GM12878 (cell line): ENCODE measurements around the gene GNAL. TPM values are rescaled to one million over a fixed set of nuclear protein-coding genes. Genes with fewer than 3 reads are reported as not detected.

ENCODE experiments used
- ATAC-seq: fragments of 200-7000 bp; cut with Tn5 transposase; 3 replicates; pipeline ENCODE4 v1.9.1; 2020; ENCODE audit warnings: mild to moderate bottlenecking, moderate library complexity
- BruUV-seq: library from RNA; stranded (reverse); fragments of 400-500 nt; replicated peaks from 2 replicates; lab custom pipeline; 2021; lab: Mats Ljungman, UMichigan
- CTCF ChIA-PET: fragments of 300-600 bp; sonication (Branson Sonifier 250); formaldehyde crosslinking; extraction: SDS; loops from one replicate; lab custom pipeline; 2021; ENCODE audit warnings: inconsistent platforms; lab: Yijun Ruan, JAX
- POLR2A ChIA-PET: fragments of 350-600 bp; formaldehyde crosslinking; extraction: SDS; loops from one replicate; lab custom pipeline; 2021; ENCODE audit warnings: inconsistent platforms; lab: Charles Lee
- RAD21 ChIA-PET: fragments of 300-600 bp; sonication (Branson Sonifier 250); formaldehyde crosslinking; loops from one replicate; lab custom pipeline; 2023; ENCODE audit warnings: antibody characterized with exemption; ENCODE audit not compliant: unreplicated experiment; lab: Charles Lee
- SMC1A ChIA-PET: fragments of 300-600 bp; sonication (Branson Sonifier 250); formaldehyde crosslinking; loops from one replicate; lab custom pipeline; 2023; ENCODE audit not compliant: unreplicated experiment, uncharacterized antibody; lab: Charles Lee
- DNase-seq: peaks from one replicate; pipeline ENCODE4 v3.0.0-alpha.2; 2011; ENCODE audit warnings: low read depth, low spot score
- FAIRE-seq: peaks from 3 replicates; lab custom pipeline; 2011; peaks lifted over from hg19 to GRCh38; lab: Jason Lieb, UNC
- H2AFZ ChIP-seq: 2 replicates; pipeline ENCODE4 v1.6.0; 2011; ENCODE audit warnings: low read depth, low read length, control low read depth; ENCODE audit not compliant: control insufficient read depth
- H3K27ac ChIP-seq: 2 replicates; pipeline ENCODE4 v1.5.1; 2011; ENCODE audit warnings: control low read depth; ENCODE audit not compliant: control insufficient read depth, insufficient read depth
- H3K27me3 ChIP-seq, 2 experiments: replicated peaks in 1 of 2; 2 replicates each; pipeline versions ENCODE4 v1.6.0 to v1.6.1; 2011; ENCODE audit warnings: low read length in 1 of 2; ENCODE audit not compliant: control insufficient read depth in 2 of 2, insufficient read depth in 2 of 2
- H3K36me3 ChIP-seq, 2 experiments: 2 replicates each; pipeline ENCODE4 v1.5.1; 2011; ENCODE audit warnings: low read length in 1 of 2; ENCODE audit not compliant: control insufficient read depth in 2 of 2, insufficient read depth in 2 of 2
- H3K4me1 ChIP-seq: 2 replicates; pipeline ENCODE4 v1.6.1; 2011; ENCODE audit warnings: mild to moderate bottlenecking, low read length, moderate library complexity, mixed read lengths; ENCODE audit not compliant: control insufficient read depth, insufficient read depth
- H3K4me2 ChIP-seq: 2 replicates; pipeline ENCODE4 v1.6.0; 2011; ENCODE audit warnings: control low read depth; ENCODE audit not compliant: control insufficient read depth, insufficient read depth
- H3K4me3 ChIP-seq: fragments of 200-600 bp; sonication (generic); 2 replicates; pipeline ENCODE4 v1.5.1; 2016
- H3K79me2 ChIP-seq: 2 replicates; pipeline ENCODE4 v1.6.0; 2011; ENCODE audit warnings: low read length; ENCODE audit not compliant: control insufficient read depth, insufficient read depth
- H3K9ac ChIP-seq: 2 replicates; pipeline ENCODE4 v1.8.0; 2011; ENCODE audit warnings: low read length, control low read depth, mixed read lengths; ENCODE audit not compliant: control insufficient read depth, insufficient read depth
- H3K9me3 ChIP-seq: replicated peaks from 3 replicates; pipeline ENCODE4 v1.5.1; 2011; ENCODE audit warnings: mild to moderate bottlenecking, low read length; ENCODE audit not compliant: control insufficient read depth, insufficient read depth
- H4K20me1 ChIP-seq: 2 replicates; pipeline ENCODE4 v1.6.0; 2011; ENCODE audit not compliant: control insufficient read depth, insufficient read depth
- CBX5 ChIP-seq: sonication (generic); IDR thresholded peaks from 2 replicates; pipeline ENCODE4 v1.6.1; 2016; ENCODE audit warnings: low read depth, moderate library complexity, mild to moderate bottlenecking, inconsistent platforms
- CREM ChIP-seq: IDR thresholded peaks from 2 replicates; pipeline ENCODE4 v1.6.1; 2014; ENCODE audit warnings: antibody characterized with exemption, low read depth
- ELK1 ChIP-seq: IDR thresholded peaks from 2 replicates; pipeline ENCODE4 v1.6.1; 2012; ENCODE audit warnings: low read depth, low read length, improper control_type of control experiment
- FOXM1 ChIP-seq: IDR thresholded peaks from 2 replicates; pipeline ENCODE4 v1.6.1; 2012; ENCODE audit warnings: low read depth, mild to moderate bottlenecking, inconsistent platforms, low read length, moderate library complexity
- KAT2A ChIP-seq: conservative IDR thresholded peaks from 2 replicates; pipeline ENCODE4 v1.6.1; 2011; ENCODE audit warnings: low read depth, low read length; ENCODE audit not compliant: control insufficient read depth
- MYC ChIP-seq: IDR thresholded peaks from 2 replicates; pipeline ENCODE4 v1.6.1; 2011; ENCODE audit warnings: mild to moderate bottlenecking, low read length, moderate library complexity, inconsistent platforms; ENCODE audit not compliant: insufficient read depth, insufficient replicate concordance, insufficient read length, severe bottlenecking
- PAX8 ChIP-seq: fragments of 450-650 bp; IDR thresholded peaks from 2 replicates; pipeline ENCODE4 v1.6.1; 2017; ENCODE audit warnings: mild to moderate bottlenecking, moderate library complexity
- RB1 ChIP-seq: fragments of 450-650 bp; formaldehyde crosslinking; IDR thresholded peaks from 2 replicates; pipeline ENCODE4 v1.6.1; 2017; ENCODE audit warnings: mild to moderate bottlenecking, borderline replicate concordance
- TBL1XR1 ChIP-seq: IDR thresholded peaks from 2 replicates; pipeline ENCODE4 v1.6.1; 2012; ENCODE audit warnings: low read depth, low read length, improper control_type of control experiment
- ZBED1 ChIP-seq: IDR thresholded peaks from 2 replicates; pipeline ENCODE4 v1.6.1; 2016; ENCODE audit warnings: borderline replicate concordance
- ZNF207 ChIP-seq: fragments of 450-650 bp; IDR thresholded peaks from 2 replicates; pipeline ENCODE4 v1.6.1; 2014; ENCODE audit warnings: antibody characterized with exemption, mild to moderate bottlenecking, borderline replicate concordance
- ZNF217 ChIP-seq: fragments of 450-650 bp; IDR thresholded peaks from 2 replicates; pipeline ENCODE4 v1.6.1; 2017; ENCODE audit warnings: antibody characterized with exemption, mild to moderate bottlenecking
- ZZZ3 ChIP-seq: IDR thresholded peaks from 2 replicates; pipeline ENCODE4 v1.6.1; 2011; ENCODE audit warnings: low read depth; ENCODE audit not compliant: control insufficient read depth, insufficient read length
- WGBS: methylation state at CpG from one replicate; pipeline ENCODE4 v1.1.6; 2016; ENCODE audit warnings: low lambda C conversion rate; ENCODE audit not compliant: insufficient replicate concordance, insufficient coverage; ENCODE audit errors: missing lambda C conversion rate; 5-methylcytosine and 5-hydroxymethylcytosine counted together
- in situ Hi-C: fragments of 300-500 bp; cut with MboI; formaldehyde crosslinking; loops from 9 replicates; pipeline ENCODE4 v1.14.3; 2018; ENCODE audit warnings: mixed read lengths
- intact Hi-C: fragments of 100-400 bp; cut with micrococcal nuclease; formaldehyde crosslinking; loops from one replicate; pipeline ENCODE4 v1.14.2; 2022; ENCODE audit not compliant: unreplicated experiment
- polyA plus RNA-seq, 11 experiments: library from polyadenylated mRNA; depleted of rRNA in 4 of 11; unstranded in 6 of 11; stranded (reverse) in 5 of 11; fragments of >200 nt; fragmentation: Nextera tagmentation in 4 of 11; fragmentation: Illumina TruSeq in 1 of 11; extraction: Ambion mirVana in 4 of 11; extraction: Trizol in 1 of 11; gene quantifications; 1 replicate in 1 of 11; 2 replicates in 10 of 11; pipeline versions ENCODE4 v1.2.1 to v1.2.3, GENCODE V29; 2011 to 2016; ENCODE audit warnings: inconsistent platforms in 2 of 11, missing spikeins in 2 of 11, low read depth in 1 of 11
- total RNA-seq, 4 experiments: library from RNA; depleted of rRNA in 3 of 4; stranded (reverse); fragments of >200 nt in 3 of 4; fragmentation: Illumina TruSeq in 1 of 4; extraction: Trizol in 1 of 4; gene quantifications; 2 replicates each; pipeline versions ENCODE4 v1.2.1 to v1.2.3, GENCODE V29; 2013 to 2021
- TF ChIP-seq, protein P1 (sequence below): IDR thresholded peaks from 2 replicates; pipeline ENCODE4 v1.6.1; 2011; ENCODE audit warnings: low read depth, mild to moderate bottlenecking, low read length, moderate library complexity, borderline replicate concordance; ENCODE audit errors: extremely low read depth
- TF ChIP-seq, protein P2 (sequence below): fragments of 450-650 bp; IDR thresholded peaks from 2 replicates; pipeline ENCODE4 v1.6.1; 2017; ENCODE audit warnings: mild to moderate bottlenecking, low read depth, inconsistent platforms; ENCODE audit not compliant: poor library complexity, severe bottlenecking
- TF ChIP-seq, protein P3 (sequence below): fragments of 450-650 bp; IDR thresholded peaks from 2 replicates; pipeline ENCODE4 v1.6.1; 2016; ENCODE audit warnings: mild to moderate bottlenecking
- TF ChIP-seq, protein P4 (sequence below): fragments of 450-650 bp; IDR thresholded peaks from 2 replicates; pipeline ENCODE4 v1.6.1; 2016; ENCODE audit warnings: mild to moderate bottlenecking

GNAL gene
- total and polyA plus RNA-seq, 10 of the 15 experiments (the other 5 are each of a cell fraction or from before 2014, with no cell fraction given), result 0.02 to 0.39 (median 0.05) TPM; not detected in 5

- TF ChIP-seq MYC (no peak), ZNF217 (no peak), ELK1 (no peak), RB1 (no peak), CREM (no peak), TBL1XR1 (no peak), ZNF207 (no peak)
- TF ChIP-seq, protein P1, sequence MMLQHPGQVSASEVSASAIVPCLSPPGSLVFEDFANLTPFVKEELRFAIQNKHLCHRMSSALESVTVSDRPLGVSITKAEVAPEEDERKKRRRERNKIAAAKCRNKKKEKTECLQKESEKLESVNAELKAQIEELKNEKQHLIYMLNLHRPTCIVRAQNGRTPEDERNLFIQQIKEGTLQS, result no peak
- TF ChIP-seq, all 136 proteins: peak for 0
Observed at GRCh38 chr18:11874676-11875075, 185.6 kb downstream of the GNAL start (continued).

DNA sequence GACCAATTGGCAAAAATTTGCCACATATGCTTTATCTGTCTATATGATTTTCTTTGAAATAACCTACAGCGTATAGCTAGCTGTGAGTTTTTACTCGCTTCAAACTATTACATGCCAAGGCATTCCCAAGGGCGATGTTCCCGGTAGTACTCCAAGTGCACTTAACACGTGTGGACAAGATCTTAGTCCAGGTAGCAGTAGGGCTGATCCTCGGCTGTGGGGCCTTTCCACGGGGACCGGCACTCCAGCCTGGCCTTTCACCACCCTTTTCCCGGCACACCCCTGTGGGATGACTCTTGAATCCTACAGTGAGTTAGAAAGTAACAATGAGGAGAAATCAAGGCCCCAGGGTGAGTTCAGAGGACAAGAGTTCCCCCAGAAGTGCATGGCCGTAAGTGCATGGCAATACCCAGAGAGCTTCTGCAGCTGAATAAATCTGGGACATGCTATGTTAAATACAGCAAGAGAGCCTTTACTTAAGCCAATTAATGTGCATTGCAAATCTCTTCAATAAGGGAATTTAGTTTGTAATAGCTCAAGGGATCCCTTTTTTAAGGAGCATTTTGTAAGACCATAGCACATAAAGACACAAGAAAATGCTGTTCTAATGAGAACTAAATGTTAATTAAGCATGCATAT lies 188.6 kb downstream of the GNAL start:
- 93% methylated on average over 10 of the region's 10 CpGs for WGBS
- Histone ChIP-seq H3K36me3 (no peaks in the 10 kb centered on the region), H2AFZ (no peak overlapping the region), H3K9me3 (no peaks in the 10 kb centered on the region), H3K79me2 (no peaks in the 10 kb centered on the region), H3K9ac (no peak overlapping the region), H3K4me3 (no peak overlapping the region), H4K20me1 (no peaks in the 10 kb centered on the region), H3K4me2 (no peak overlapping the region), H3K27ac (no peak overlapping the region), H3K4me1 (no peaks in the 10 kb centered on the region), H3K27me3 (no peaks in the 10 kb centered on the region)
- no TSS peak for BruUV-seq
- ChIA-PET CTCF (interaction anchor here (1.1 kb wide), 1 partner anchor 144 kb away, joined by 3 read pairs; no protein-coding TSS in a partner anchor), RAD21 (no interaction called here), SMC1A (interaction anchor here (1.3 kb wide), 1 partner anchor 44 kb away, joined by 3 read pairs; no protein-coding TSS in a partner anchor), POLR2A (no interaction called here)
- in situ Hi-C loops, result no loop called here
- no peak for ATAC-seq
- no peak for FAIRE-seq
- no peak for DNase-seq
- intact Hi-C loops, result no loop called here
- no peak for TF ChIP-seq ZZZ3
- TF ChIP-seq, protein P2, sequence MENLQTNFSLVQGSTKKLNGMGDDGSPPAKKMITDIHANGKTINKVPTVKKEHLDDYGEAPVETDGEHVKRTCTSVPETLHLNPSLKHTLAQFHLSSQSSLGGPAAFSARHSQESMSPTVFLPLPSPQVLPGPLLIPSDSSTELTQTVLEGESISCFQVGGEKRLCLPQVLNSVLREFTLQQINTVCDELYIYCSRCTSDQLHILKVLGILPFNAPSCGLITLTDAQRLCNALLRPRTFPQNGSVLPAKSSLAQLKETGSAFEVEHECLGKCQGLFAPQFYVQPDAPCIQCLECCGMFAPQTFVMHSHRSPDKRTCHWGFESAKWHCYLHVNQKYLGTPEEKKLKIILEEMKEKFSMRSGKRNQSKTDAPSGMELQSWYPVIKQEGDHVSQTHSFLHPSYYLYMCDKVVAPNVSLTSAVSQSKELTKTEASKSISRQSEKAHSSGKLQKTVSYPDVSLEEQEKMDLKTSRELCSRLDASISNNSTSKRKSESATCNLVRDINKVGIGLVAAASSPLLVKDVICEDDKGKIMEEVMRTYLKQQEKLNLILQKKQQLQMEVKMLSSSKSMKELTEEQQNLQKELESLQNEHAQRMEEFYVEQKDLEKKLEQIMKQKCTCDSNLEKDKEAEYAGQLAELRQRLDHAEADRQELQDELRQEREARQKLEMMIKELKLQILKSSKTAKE, result no peak
- no peak for TF ChIP-seq ZBED1
- TF ChIP-seq PAX8, result no peak
- TF ChIP-seq FOXM1, result no peak
- TF ChIP-seq, protein P3, sequence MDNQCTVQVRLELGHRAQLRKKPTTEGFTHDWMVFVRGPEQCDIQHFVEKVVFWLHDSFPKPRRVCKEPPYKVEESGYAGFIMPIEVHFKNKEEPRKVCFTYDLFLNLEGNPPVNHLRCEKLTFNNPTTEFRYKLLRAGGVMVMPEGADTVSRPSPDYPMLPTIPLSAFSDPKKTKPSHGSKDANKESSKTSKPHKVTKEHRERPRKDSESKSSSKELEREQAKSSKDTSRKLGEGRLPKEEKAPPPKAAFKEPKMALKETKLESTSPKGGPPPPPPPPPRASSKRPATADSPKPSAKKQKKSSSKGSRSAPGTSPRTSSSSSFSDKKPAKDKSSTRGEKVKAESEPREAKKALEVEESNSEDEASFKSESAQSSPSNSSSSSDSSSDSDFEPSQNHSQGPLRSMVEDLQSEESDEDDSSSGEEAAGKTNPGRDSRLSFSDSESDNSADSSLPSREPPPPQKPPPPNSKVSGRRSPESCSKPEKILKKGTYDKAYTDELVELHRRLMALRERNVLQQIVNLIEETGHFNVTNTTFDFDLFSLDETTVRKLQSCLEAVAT, result no peak
- TF ChIP-seq, protein P4, sequence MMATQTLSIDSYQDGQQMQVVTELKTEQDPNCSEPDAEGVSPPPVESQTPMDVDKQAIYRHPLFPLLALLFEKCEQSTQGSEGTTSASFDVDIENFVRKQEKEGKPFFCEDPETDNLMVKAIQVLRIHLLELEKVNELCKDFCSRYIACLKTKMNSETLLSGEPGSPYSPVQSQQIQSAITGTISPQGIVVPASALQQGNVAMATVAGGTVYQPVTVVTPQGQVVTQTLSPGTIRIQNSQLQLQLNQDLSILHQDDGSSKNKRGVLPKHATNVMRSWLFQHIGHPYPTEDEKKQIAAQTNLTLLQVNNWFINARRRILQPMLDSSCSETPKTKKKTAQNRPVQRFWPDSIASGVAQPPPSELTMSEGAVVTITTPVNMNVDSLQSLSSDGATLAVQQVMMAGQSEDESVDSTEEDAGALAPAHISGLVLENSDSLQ, result no peak
- no peak for TF ChIP-seq KAT2A
- no peak for TF ChIP-seq CBX5
